CD8-positive, alpha-beta memory T cell (primary cell): Measurements from ENCODE around the gene SPTLC1. TPM values are rescaled to one million over a fixed set of nuclear protein-coding genes. Genes with fewer than 3 reads are reported as not detected.

Experiments
- CTCF ChIA-PET: fragments of 350-600 bp; sonication (Branson Sonifier 250); formaldehyde crosslinking; loops from one replicate; lab custom pipeline; 2021; ENCODE audit warnings: antibody characterized with exemption; lab: Charles Lee
- POLR2A ChIA-PET: fragments of 350-600 bp; sonication (Branson Sonifier 250); formaldehyde crosslinking; loops from one replicate; lab custom pipeline; 2021; ENCODE audit warnings: antibody characterized with exemption; lab: Charles Lee
- DNase-seq, 5 donors: peaks; one replicate each; pipeline versions ENCODE4 v3.0.0 to v3.0.0-alpha.2; 2020 to 2022; ENCODE audit warnings: mixed read lengths in 1 of 5
- H3K27ac ChIP-seq: one replicate; pipeline ENCODE4 v1.7.0; 2013; ENCODE audit warnings: low read depth, mild to moderate bottlenecking, low read length, moderate library complexity
- H3K27me3 ChIP-seq: 2 replicates; pipeline ENCODE4 v1.7.0; 2013; ENCODE audit warnings: low read length, mild to moderate bottlenecking; ENCODE audit not compliant: insufficient read depth, poor library complexity, severe bottlenecking
- H3K36me3 ChIP-seq: 2 replicates; pipeline ENCODE4 v1.7.0; 2013; ENCODE audit warnings: mild to moderate bottlenecking, low read length, moderate library complexity; ENCODE audit not compliant: insufficient read depth
- H3K4me1 ChIP-seq: 2 replicates; pipeline ENCODE4 v1.7.0; 2013; ENCODE audit warnings: mild to moderate bottlenecking, low read length, moderate library complexity; ENCODE audit not compliant: insufficient read depth
- H3K4me3 ChIP-seq: 2 replicates; pipeline ENCODE4 v1.7.0; 2013; ENCODE audit warnings: mild to moderate bottlenecking, low read length
- H3K9me3 ChIP-seq: 2 replicates; pipeline ENCODE4 v1.7.0; 2013; ENCODE audit warnings: mild to moderate bottlenecking, low read length
- H3K27ac Mint-ChIP-seq, 8 donors: one replicate each; pipeline ENCODE4 v1.8.0; 2020 to 2021; ENCODE audit warnings: mixed read lengths in 8 of 8, mild to moderate bottlenecking in 6 of 8, inconsistent platforms in 3 of 8, moderate library complexity in 3 of 8
- H3K27me3 Mint-ChIP-seq, 2 donors: one replicate each; pipeline ENCODE4 v1.8.0; 2020 to 2021; ENCODE audit warnings: mixed read lengths in 2 of 2, mild to moderate bottlenecking in 1 of 2, moderate library complexity in 1 of 2
- H3K36me3 Mint-ChIP-seq, 3 donors: one replicate each; pipeline ENCODE4 v1.8.0; 2020 to 2021; ENCODE audit warnings: mixed read lengths in 3 of 3, inconsistent platforms in 1 of 3, mild to moderate bottlenecking in 1 of 3
- H3K4me1 Mint-ChIP-seq, 3 donors: one replicate each; pipeline ENCODE4 v1.8.0; 2020 to 2021; ENCODE audit warnings: mixed read lengths in 3 of 3, inconsistent platforms in 1 of 3, mild to moderate bottlenecking in 1 of 3
- H3K4me3 Mint-ChIP-seq, 7 donors: one replicate each; pipeline ENCODE4 v1.8.0; 2020 to 2021; ENCODE audit warnings: mixed read lengths in 7 of 7, mild to moderate bottlenecking in 6 of 7, moderate library complexity in 4 of 7, inconsistent platforms in 2 of 7
- H3K9me3 Mint-ChIP-seq, 5 donors: one replicate each; pipeline ENCODE4 v1.8.0; 2020 to 2022; ENCODE audit warnings: mixed read lengths in 5 of 5, mild to moderate bottlenecking in 3 of 5, moderate library complexity in 2 of 5, inconsistent platforms in 1 of 5
- polyA plus RNA-seq: library from polyadenylated mRNA; unstranded; fragments of 300-500 nt; fragmentation: Illumina TruSeq; gene quantifications from one replicate; pipeline ENCODE4 v1.2.3, GENCODE V29; 2021
- total RNA-seq, 2 experiments: library from RNA; stranded (reverse); gene quantifications; one replicate each; pipeline ENCODE4 v1.2.3, GENCODE V29; 2021

Gene SPTLC1
- total and polyA plus RNA-seq, 3 experiments from 2014 or later: 38.8 to 64.0 (median 60.7) TPM

- H3K9me3 ChIP-seq: no peaks in the 10 kb centered on the region
- CTCF ChIA-PET: no interaction called here
- POLR2A ChIA-PET: no interaction called here
- Mint-ChIP-seq H3K36me3 (peaks cover 48 to 91% (median 53%) of the 10 kb centered on the region in 3 donors), H3K4me3 (no peak overlapping the region), H3K27me3 (no peaks in the 10 kb centered on the region), H3K9me3 (peaks cover 21 to 32% (median 27%) of the 10 kb centered on the region in 5 donors), H3K27ac (peak overlapping the region in 4 of 8 donors; percentile 26 to 47 (median 42)), H3K4me1 (peaks cover 25 to 30% (median 30%) of the 10 kb centered on the region in 3 donors)
- H3K4me3 ChIP-seq: no peak overlapping the region
- no peaks in the 10 kb centered on the region for H3K4me1 ChIP-seq
- H3K27me3 ChIP-seq: no peaks in the 10 kb centered on the region
- H3K36me3 ChIP-seq: peaks cover 20% of the 10 kb centered on the region
- DNase-seq: no peak
- no peak overlapping the region for H3K27ac ChIP-seq
These were observed 56.3 kb downstream of the SPTLC1 start for GRCh38 chr9:92058723-92059444.

GRCh38 chr9:92058026-92058425 is 57.2 kb downstream of the SPTLC1 start:
- CTCF ChIA-PET: no interaction called here
- DNase-seq: no peak
- peaks cover 48 to 91% (median 50%) of the 10 kb centered on the region in 3 donors for H3K36me3 Mint-ChIP-seq
- POLR2A ChIA-PET: no interaction called here
- no peaks in the 10 kb centered on the region for H3K4me1 ChIP-seq
- H3K27ac ChIP-seq: no peak overlapping the region
- H3K4me3 Mint-ChIP-seq: no peak overlapping the region
- no peaks in the 10 kb centered on the region for H3K27me3 ChIP-seq
- peaks cover 20 to 27% (median 23%) of the 10 kb centered on the region in 5 donors for H3K9me3 Mint-ChIP-seq
- H3K9me3 ChIP-seq: no peaks in the 10 kb centered on the region
- H3K4me1 Mint-ChIP-seq: peaks cover 25 to 30% (median 30%) of the 10 kb centered on the region in 3 donors
- no peaks in the 10 kb centered on the region for H3K27me3 Mint-ChIP-seq
- H3K36me3 ChIP-seq: peaks cover 20% of the 10 kb centered on the region
- H3K27ac Mint-ChIP-seq: no peak overlapping the region
- no peak overlapping the region for H3K4me3 ChIP-seq

GRCh38 chr9:92057226-92057625 is 58.0 kb downstream of the SPTLC1 start:
- Mint-ChIP-seq H3K36me3 (peaks cover 42 to 89% (median 45%) of the 10 kb centered on the region in 3 donors), H3K27ac (peak overlapping the region in 1 of 8 donors; percentile 8), H3K27me3 (no peaks in the 10 kb centered on the region), H3K4me1 (peaks cover 24 to 30% (median 30%) of the 10 kb centered on the region in 3 donors), H3K4me3 (no peak overlapping the region), H3K9me3 (peaks cover 12 to 21% (median 17%) of the 10 kb centered on the region in 5 donors)
- Histone ChIP-seq H3K27ac (no peak overlapping the region), H3K36me3 (peaks cover 12% of the 10 kb centered on the region), H3K4me1 (no peaks in the 10 kb centered on the region), H3K4me3 (no peak overlapping the region), H3K27me3 (no peaks in the 10 kb centered on the region), H3K9me3 (no peaks in the 10 kb centered on the region)
- DNase-seq: no peak
- CTCF ChIA-PET: no interaction called here
- POLR2A ChIA-PET: no interaction called here

- peaks cover 12% of the 10 kb centered on the region for H3K36me3 ChIP-seq
- no peaks in the 10 kb centered on the region for H3K9me3 ChIP-seq
- H3K27ac Mint-ChIP-seq: peak overlapping the region in 2 of 8 donors; percentile 24 to 61
- no peak for DNase-seq
- H3K9me3 Mint-ChIP-seq: peaks cover 4 to 7% (median 5%) of the 10 kb centered on the region in 5 donors
- H3K4me1 ChIP-seq: no peaks in the 10 kb centered on the region
- H3K4me3 ChIP-seq: no peak overlapping the region
- peaks cover 22 to 30% (median 30%) of the 10 kb centered on the region in 3 donors for H3K4me1 Mint-ChIP-seq
- no peak overlapping the region for H3K4me3 Mint-ChIP-seq
- CTCF ChIA-PET: no interaction called here
- POLR2A ChIA-PET: no interaction called here
- no peaks in the 10 kb centered on the region for H3K27me3 Mint-ChIP-seq
- H3K27ac ChIP-seq: no peak overlapping the region
- peaks cover 28 to 88% (median 38%) of the 10 kb centered on the region in 3 donors for H3K36me3 Mint-ChIP-seq
- H3K27me3 ChIP-seq: no peaks in the 10 kb centered on the region
These were observed 59.6 kb downstream of the SPTLC1 start for GRCh38 chr9:92055624-92056023.

GRCh38 chr9:92048924-92049625 is 66.1 kb downstream of the SPTLC1 start:
- Mint-ChIP-seq H3K36me3 (peaks cover 49 to 89% (median 58%) of the 10 kb centered on the region in 3 donors), H3K27me3 (no peaks in the 10 kb centered on the region), H3K4me3 (no peak overlapping the region), H3K4me1 (peaks cover 0 to 2% (median 0%) of the 10 kb centered on the region in 3 donors), H3K27ac (peak overlapping the region in 1 of 8 donors; percentile 58), H3K9me3 (peaks cover 0 to 4% (median under 1%) of the 10 kb centered on the region in 5 donors)
- H3K4me3 ChIP-seq: no peak overlapping the region
- H3K9me3 ChIP-seq: no peaks in the 10 kb centered on the region
- CTCF ChIA-PET: no interaction called here
- H3K4me1 ChIP-seq: no peaks in the 10 kb centered on the region
- DNase-seq: no peak
- no peak overlapping the region for H3K27ac ChIP-seq
- no peaks in the 10 kb centered on the region for H3K27me3 ChIP-seq
- peaks cover 48% of the 10 kb centered on the region for H3K36me3 ChIP-seq
- POLR2A ChIA-PET: no interaction called here

GRCh38 chr9:92047500-92047899 is 67.7 kb downstream of the SPTLC1 start:
- CTCF ChIA-PET: no interaction called here
- H3K4me1 ChIP-seq: no peaks in the 10 kb centered on the region

GRCh38 chr9:92046676-92047075 is 68.5 kb downstream of the SPTLC1 start:
- no peak overlapping the region for H3K27ac Mint-ChIP-seq
- no peak overlapping the region for H3K4me3 ChIP-seq
- no peaks in the 10 kb centered on the region for H3K27me3 ChIP-seq
- ChIA-PET CTCF (no interaction called here), POLR2A (no interaction called here)
- H3K36me3 ChIP-seq: peaks cover 72% of the 10 kb centered on the region
- no peaks in the 10 kb centered on the region for H3K9me3 ChIP-seq
- no peaks in the 10 kb centered on the region for H3K27me3 Mint-ChIP-seq
- no peak for DNase-seq
- H3K27ac ChIP-seq: no peak overlapping the region
- H3K36me3 Mint-ChIP-seq: peaks cover 67 to 92% (median 68%) of the 10 kb centered on the region in 3 donors
- peaks cover 0 to 2% (median 0%) of the 10 kb centered on the region in 3 donors for H3K4me1 Mint-ChIP-seq
- no peaks in the 10 kb centered on the region for H3K4me1 ChIP-seq
- peaks cover 5 to 25% (median 17%) of the 10 kb centered on the region in 5 donors for H3K9me3 Mint-ChIP-seq
- no peak overlapping the region for H3K4me3 Mint-ChIP-seq

More at GRCh38 chr9:92047500-92047899, 67.7 kb downstream of the SPTLC1 start:
- H3K9me3 ChIP-seq: no peaks in the 10 kb centered on the region
- Mint-ChIP-seq H3K27me3 (no peaks in the 10 kb centered on the region), H3K36me3 (peaks cover 59 to 90% (median 65%) of the 10 kb centered on the region in 3 donors), H3K27ac (no peak overlapping the region), H3K4me1 (peaks cover 0 to 2% (median 0%) of the 10 kb centered on the region in 3 donors), H3K9me3 (peaks cover 5 to 17% (median 12%) of the 10 kb centered on the region in 5 donors), H3K4me3 (no peak overlapping the region)
- DNase-seq: no peak
- H3K27me3 ChIP-seq: no peaks in the 10 kb centered on the region
- POLR2A ChIA-PET: no interaction called here
- peaks cover 64% of the 10 kb centered on the region for H3K36me3 ChIP-seq
- no peak overlapping the region for H3K4me3 ChIP-seq
- H3K27ac ChIP-seq: no peak overlapping the region

- CTCF ChIA-PET: no interaction called here
- peaks cover 0 to 2% (median 0%) of the 10 kb centered on the region in 3 donors for H3K4me1 Mint-ChIP-seq
- Histone ChIP-seq H3K36me3 (peaks cover 64% of the 10 kb centered on the region), H3K4me3 (no peak overlapping the region), H3K4me1 (no peaks in the 10 kb centered on the region), H3K27me3 (no peaks in the 10 kb centered on the region), H3K27ac (no peak overlapping the region), H3K9me3 (no peaks in the 10 kb centered on the region)
- peaks cover 5 to 26% (median 20%) of the 10 kb centered on the region in 5 donors for H3K9me3 Mint-ChIP-seq
- POLR2A ChIA-PET: no interaction called here
- no peak overlapping the region for H3K27ac Mint-ChIP-seq
- peaks cover 65 to 86% (median 66%) of the 10 kb centered on the region in 3 donors for H3K36me3 Mint-ChIP-seq
- H3K27me3 Mint-ChIP-seq: no peaks in the 10 kb centered on the region
- no peak for DNase-seq
- no peak overlapping the region for H3K4me3 Mint-ChIP-seq
These were observed 70.3 kb downstream of the SPTLC1 start for GRCh38 chr9:92044936-92045335.
